ENCODE data around the gene GALNT17.

The GALNT17 gene

DNA sequence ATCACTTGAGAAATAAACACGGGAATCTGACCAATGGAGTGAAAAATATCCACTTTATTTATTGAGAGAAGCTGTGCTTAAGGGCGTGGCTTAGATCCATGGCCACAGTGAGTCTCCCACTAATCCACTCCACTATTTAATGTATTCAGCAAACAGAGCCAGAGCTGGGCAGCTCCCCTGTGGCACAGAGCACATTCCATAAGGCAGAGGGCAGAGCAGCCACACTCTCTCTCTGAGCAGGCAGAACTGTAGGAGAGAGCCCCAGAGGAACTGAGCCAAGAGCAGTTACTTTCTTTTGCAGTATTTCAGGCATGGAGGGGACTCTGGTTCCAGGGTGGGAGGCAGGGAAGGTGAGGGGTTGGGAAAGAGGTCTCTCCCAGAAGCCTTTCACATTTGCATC is 106.0 kb downstream of the GALNT17 start:
- Histone ChIP-seq H4K20me1 (ENCODE audit: insufficient read depth, low read length) (no peaks in the 10 kb centered on the region), H3K9ac (ENCODE audit: low read depth, low read length) (no peak overlapping the region), H3K27me3 (ENCODE audit: insufficient read depth, low read length, poor library complexity) (no peaks in the 10 kb centered on the region), H3K4me3 (ENCODE audit: low read depth in 1 of 2, low read length in 2 of 2) (no peak overlapping the region), H3K27ac (ENCODE audit: low read length) (no peak overlapping the region), H3K79me2 (ENCODE audit: insufficient read depth, low read length) (no peaks in the 10 kb centered on the region), H3K9me3 (ENCODE audit: insufficient read depth, low read length, severe bottlenecking) (peaks cover 2% of the 10 kb centered on the region), H3K4me2 (ENCODE audit: insufficient read depth, low read length) (no peak overlapping the region), H2AFZ (ENCODE audit: low read depth, low read length) (no peak overlapping the region), H3K36me3 (ENCODE audit: insufficient read depth, low read length) (no peaks in the 10 kb centered on the region), H3K4me1 (ENCODE audit: insufficient read depth, low read length) (no peaks in the 10 kb centered on the region)
- ATAC-seq (ENCODE audit: insufficient read depth, low read depth) (no peak), DNase-seq (no peak)
- TF ChIP-seq, protein P1, sequence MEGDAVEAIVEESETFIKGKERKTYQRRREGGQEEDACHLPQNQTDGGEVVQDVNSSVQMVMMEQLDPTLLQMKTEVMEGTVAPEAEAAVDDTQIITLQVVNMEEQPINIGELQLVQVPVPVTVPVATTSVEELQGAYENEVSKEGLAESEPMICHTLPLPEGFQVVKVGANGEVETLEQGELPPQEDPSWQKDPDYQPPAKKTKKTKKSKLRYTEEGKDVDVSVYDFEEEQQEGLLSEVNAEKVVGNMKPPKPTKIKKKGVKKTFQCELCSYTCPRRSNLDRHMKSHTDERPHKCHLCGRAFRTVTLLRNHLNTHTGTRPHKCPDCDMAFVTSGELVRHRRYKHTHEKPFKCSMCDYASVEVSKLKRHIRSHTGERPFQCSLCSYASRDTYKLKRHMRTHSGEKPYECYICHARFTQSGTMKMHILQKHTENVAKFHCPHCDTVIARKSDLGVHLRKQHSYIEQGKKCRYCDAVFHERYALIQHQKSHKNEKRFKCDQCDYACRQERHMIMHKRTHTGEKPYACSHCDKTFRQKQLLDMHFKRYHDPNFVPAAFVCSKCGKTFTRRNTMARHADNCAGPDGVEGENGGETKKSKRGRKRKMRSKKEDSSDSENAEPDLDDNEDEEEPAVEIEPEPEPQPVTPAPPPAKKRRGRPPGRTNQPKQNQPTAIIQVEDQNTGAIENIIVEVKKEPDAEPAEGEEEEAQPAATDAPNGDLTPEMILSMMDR (IDR thresholded peaks at IDR 0.05; ENCODE audit: borderline replicate concordance, extremely low read depth, low read length, poor library complexity, severe bottlenecking): no peak
- TF ChIP-seq EZH2 (IDR thresholded peaks at IDR 0.05; ENCODE audit: borderline replicate concordance, low read depth, low read length, severe bottlenecking): no peak

DNA sequence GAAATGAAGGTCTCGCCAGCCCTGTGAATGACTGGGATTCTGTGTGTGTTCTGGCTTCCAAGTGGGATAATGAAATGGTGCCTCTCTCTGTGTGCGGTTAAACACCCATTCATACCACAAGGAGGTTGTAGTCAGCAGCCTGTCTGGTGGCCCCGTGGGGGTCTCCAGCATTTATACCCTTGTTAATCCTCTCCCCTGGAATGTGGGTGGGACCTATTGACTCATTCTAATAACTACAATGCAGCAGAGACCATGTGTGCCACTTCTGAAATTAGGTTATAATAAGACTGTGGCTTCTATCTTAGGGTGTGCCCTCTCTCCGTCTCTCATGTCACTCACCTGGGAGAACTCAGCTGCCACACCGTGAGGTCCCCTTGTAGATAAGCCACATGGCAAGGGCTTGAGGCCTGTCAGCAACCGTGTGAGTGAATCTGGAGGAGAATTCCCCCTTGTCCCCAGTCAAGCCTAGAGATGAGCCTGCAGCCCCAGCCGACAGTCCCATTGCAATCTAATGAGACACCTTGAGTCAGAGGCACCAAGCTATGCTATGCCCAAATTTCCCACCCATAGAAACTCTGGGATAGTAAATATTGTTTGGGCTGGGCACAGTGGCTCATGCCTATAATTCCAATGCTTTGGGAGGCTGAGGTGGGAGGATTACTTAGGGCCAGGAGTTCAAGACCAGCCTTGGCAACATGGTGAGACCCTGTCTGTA is 106.8 kb downstream of the GALNT17 start:
- H3K9me3 ChIP-seq (ENCODE audit: insufficient read depth, low read length, severe bottlenecking): peaks cover 2% of the 10 kb centered on the region
- H3K27ac ChIP-seq (ENCODE audit: low read length): no peak overlapping the region
- no peak overlapping the region for H3K9ac ChIP-seq (ENCODE audit: low read depth, low read length)
- no peak for ATAC-seq (ENCODE audit: insufficient read depth, low read depth)
- H3K79me2 ChIP-seq (ENCODE audit: insufficient read depth, low read length): no peaks in the 10 kb centered on the region
- H3K36me3 ChIP-seq (ENCODE audit: insufficient read depth, low read length): no peaks in the 10 kb centered on the region
- DNase-seq: no peak
- no peaks in the 10 kb centered on the region for H3K27me3 ChIP-seq (ENCODE audit: insufficient read depth, low read length, poor library complexity)
- TF ChIP-seq EZH2 (IDR thresholded peaks at IDR 0.05; ENCODE audit: borderline replicate concordance, low read depth, low read length, severe bottlenecking): no peak
- TF ChIP-seq, protein P1 (IDR thresholded peaks at IDR 0.05; ENCODE audit: borderline replicate concordance, extremely low read depth, low read length, poor library complexity, severe bottlenecking): no peak
- H2AFZ ChIP-seq (ENCODE audit: low read depth, low read length): no peak overlapping the region
- no peaks in the 10 kb centered on the region for H4K20me1 ChIP-seq (ENCODE audit: insufficient read depth, low read length)
- H3K4me2 ChIP-seq (ENCODE audit: insufficient read depth, low read length): no peak overlapping the region
- H3K4me1 ChIP-seq (ENCODE audit: insufficient read depth, low read length): no peaks in the 10 kb centered on the region
- H3K4me3 ChIP-seq (ENCODE audit: low read depth in 1 of 2, low read length in 2 of 2): no peak overlapping the region

DNA sequence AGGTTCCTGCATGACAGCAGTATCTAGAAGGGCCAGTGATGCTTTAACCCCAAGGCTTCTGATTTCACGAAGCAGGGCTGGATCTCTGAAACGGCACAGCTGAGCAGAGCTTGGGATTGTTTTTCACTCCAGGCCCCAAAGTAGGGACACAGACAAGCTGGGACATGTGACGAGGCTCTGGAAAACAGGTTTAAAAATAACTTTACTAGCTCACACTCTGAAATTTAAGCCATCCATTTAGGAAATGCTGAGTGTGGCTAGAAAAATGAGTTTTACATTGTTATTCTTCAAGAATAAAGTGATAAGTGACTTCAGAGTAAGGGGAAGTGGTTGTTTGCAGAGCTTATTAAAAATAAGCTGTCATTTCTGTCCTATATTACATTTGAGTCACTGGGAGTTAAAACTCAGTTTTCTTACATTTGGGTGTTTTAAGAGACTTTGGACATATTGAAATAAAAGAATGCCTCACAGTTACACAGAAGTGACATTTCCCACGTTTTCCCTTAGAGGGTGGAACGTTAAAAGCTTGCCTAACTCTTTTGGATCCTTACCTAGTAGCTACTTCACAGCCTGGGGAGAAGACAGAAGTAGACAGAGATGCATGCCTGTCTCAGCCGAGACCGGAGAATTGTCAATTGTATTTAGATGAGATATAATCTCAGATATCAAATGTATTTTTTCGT is 107.8 kb downstream of the GALNT17 start:
- DNase-seq (no peak), ATAC-seq (ENCODE audit: insufficient read depth, low read depth) (no peak)
- TF ChIP-seq, protein P1 (IDR thresholded peaks at IDR 0.05; ENCODE audit: borderline replicate concordance, extremely low read depth, low read length, poor library complexity, severe bottlenecking): no peak
- no peak for TF ChIP-seq EZH2 (IDR thresholded peaks at IDR 0.05; ENCODE audit: borderline replicate concordance, low read depth, low read length, severe bottlenecking)
- no peak overlapping the region for H3K4me3 ChIP-seq (ENCODE audit: low read depth in 1 of 2, low read length in 2 of 2)
- no peaks in the 10 kb centered on the region for H3K36me3 ChIP-seq (ENCODE audit: insufficient read depth, low read length)
- H3K4me2 ChIP-seq (ENCODE audit: insufficient read depth, low read length): no peak overlapping the region
- no peaks in the 10 kb centered on the region for H3K27me3 ChIP-seq (ENCODE audit: insufficient read depth, low read length, poor library complexity)
- H3K9ac ChIP-seq (ENCODE audit: low read depth, low read length): no peak overlapping the region
- H4K20me1 ChIP-seq (ENCODE audit: insufficient read depth, low read length): no peaks in the 10 kb centered on the region
- H3K79me2 ChIP-seq (ENCODE audit: insufficient read depth, low read length): no peaks in the 10 kb centered on the region
- no peaks in the 10 kb centered on the region for H3K4me1 ChIP-seq (ENCODE audit: insufficient read depth, low read length)
- H3K9me3 ChIP-seq (ENCODE audit: insufficient read depth, low read length, severe bottlenecking): peaks cover 2% of the 10 kb centered on the region
- no peak overlapping the region for H2AFZ ChIP-seq (ENCODE audit: low read depth, low read length)
- no peak overlapping the region for H3K27ac ChIP-seq (ENCODE audit: low read length)

Data from DND-41 (cell line).